GM23338 (cell line): ENCODE data around the gene CD53. TPM values are rescaled to one million over a fixed set of nuclear protein-coding genes. Genes with fewer than 3 reads are reported as not detected.

Experiments used
- ATAC-seq: fragments of 200-7000 bp; cut with Tn5 transposase; 3 replicates; pipeline ENCODE4 v1.9.1; 2020
- DNase-seq: peaks from one replicate; pipeline ENCODE4 v3.0.0-alpha.2; 2015; ENCODE audit warnings: low spot score
- H2AFZ ChIP-seq: fragments of 200-600 bp; sonication (generic); 2 replicates; pipeline ENCODE4 v1.8.0; 2016; ENCODE audit warnings: antibody characterized with exemption, mild to moderate bottlenecking, moderate library complexity
- H3F3A ChIP-seq: fragments of 200-600 bp; sonication (generic); replicated peaks from 2 replicates; pipeline ENCODE4 v1.8.0; 2017; ENCODE audit warnings: antibody characterized with exemption, mixed run types, low read depth
- H3K27ac ChIP-seq: fragments of 200-600 bp; sonication (generic); 2 replicates; pipeline ENCODE4 v1.6.1; 2016; ENCODE audit warnings: low read depth
- H3K27me3 ChIP-seq: fragments of 200-600 bp; sonication (generic); 2 replicates; pipeline ENCODE4 v1.8.0; 2016; ENCODE audit warnings: mild to moderate bottlenecking, mixed run types, moderate library complexity; ENCODE audit not compliant: insufficient read depth
- H3K36me3 ChIP-seq: fragments of 200-600 bp; sonication (generic); 2 replicates; pipeline ENCODE4 v1.8.0; 2016; ENCODE audit warnings: mild to moderate bottlenecking; ENCODE audit not compliant: insufficient read depth
- H3K4me1 ChIP-seq: fragments of 200-600 bp; sonication (generic); 2 replicates; pipeline ENCODE4 v1.8.0; 2016; ENCODE audit warnings: mild to moderate bottlenecking, moderate library complexity; ENCODE audit not compliant: insufficient read depth
- H3K4me2 ChIP-seq: fragments of 200-600 bp; sonication (generic); 2 replicates; pipeline ENCODE4 v1.7.1; 2017; ENCODE audit warnings: mixed run types
- H3K4me3 ChIP-seq: fragments of 200-600 bp; sonication (generic); 2 replicates; pipeline ENCODE4 v1.6.1; 2016; ENCODE audit warnings: mixed run types
- H3K79me2 ChIP-seq: fragments of 200-600 bp; sonication (generic); replicated peaks from 2 replicates; pipeline ENCODE4 v1.8.0; 2017; ENCODE audit warnings: mild to moderate bottlenecking; ENCODE audit not compliant: insufficient read depth
- H3K9me2 ChIP-seq: fragments of 200-600 bp; sonication (generic); 2 replicates; pipeline ENCODE4 v1.8.0; 2017; ENCODE audit not compliant: insufficient read depth
- H4K20me1 ChIP-seq: fragments of 200-600 bp; sonication (generic); replicated peaks from 2 replicates; pipeline ENCODE4 v1.8.0; 2017; ENCODE audit warnings: mild to moderate bottlenecking; ENCODE audit not compliant: insufficient read depth
- H3K27ac Mint-ChIP-seq: 2 replicates; pipeline ENCODE4 v1.8.0; 2020; ENCODE audit warnings: inconsistent platforms, mild to moderate bottlenecking, moderate library complexity, mixed read lengths
- H3K27me3 Mint-ChIP-seq: 3 replicates; pipeline ENCODE4 v1.8.0; 2022; ENCODE audit warnings: low read depth, mild to moderate bottlenecking, moderate library complexity, mixed read lengths, inconsistent platforms; ENCODE audit not compliant: insufficient read depth, poor library complexity
- H3K36me3 Mint-ChIP-seq: 3 replicates; pipeline ENCODE4 v1.8.0; 2021; ENCODE audit warnings: low read depth, mild to moderate bottlenecking, inconsistent platforms, moderate library complexity, mixed read lengths
- H3K4me1 Mint-ChIP-seq: 3 replicates; pipeline ENCODE4 v1.8.0; 2020; ENCODE audit warnings: mild to moderate bottlenecking, inconsistent platforms, mixed read lengths
- H3K4me3 Mint-ChIP-seq: 3 replicates; pipeline ENCODE4 v1.8.0; 2021; ENCODE audit warnings: moderate library complexity, mild to moderate bottlenecking, inconsistent platforms, mixed read lengths
- H3K9me3 Mint-ChIP-seq: 3 replicates; pipeline ENCODE4 v1.8.0; 2020; ENCODE audit warnings: moderate library complexity, mild to moderate bottlenecking, inconsistent platforms, mixed read lengths
- CREB1 ChIP-seq: fragments of 250-450 bp; sonication (Bioruptor Pico); IDR thresholded peaks from 2 replicates; pipeline ENCODE4 v1.5.0; 2020; ENCODE audit warnings: low read depth, mild to moderate bottlenecking, moderate library complexity
- CTCF ChIP-seq, 2 experiments: fragments of 200-600 bp in 1 of 2; sonication (generic) in 1 of 2; conservative IDR thresholded peaks; 2 replicates each; pipeline versions ENCODE4 v1.5.1 to v1.6.1; 2016 to 2017; ENCODE audit warnings: antibody characterized with exemption in 2 of 2, low read depth in 2 of 2, mild to moderate bottlenecking in 2 of 2, moderate library complexity in 1 of 2
- ETS1 ChIP-seq: IDR thresholded peaks from 2 replicates; pipeline ENCODE4 v1.6.1; 2016; ENCODE audit warnings: antibody characterized with exemption
- EZH2 ChIP-seq: fragments of 200-600 bp; sonication (generic); IDR thresholded peaks from one replicate; pipeline ENCODE4 v1.8.0; 2017; ENCODE audit warnings: antibody characterized with exemption, mild to moderate bottlenecking, low read depth; ENCODE audit not compliant: unreplicated experiment
- JUNB ChIP-seq: IDR thresholded peaks from one replicate; pipeline ENCODE4 v1.6.1; 2016; ENCODE audit warnings: antibody characterized with exemption; ENCODE audit not compliant: unreplicated experiment
- NANOG ChIP-seq: IDR thresholded peaks from 2 replicates; pipeline ENCODE4 v1.6.1; 2016; ENCODE audit warnings: antibody characterized with exemption, borderline replicate concordance
- POLR2AphosphoS5 ChIP-seq: IDR thresholded peaks from 2 replicates; pipeline ENCODE4 v1.6.1; 2016; ENCODE audit warnings: antibody characterized with exemption, low read depth
- REST ChIP-seq: IDR thresholded peaks from one replicate; pipeline ENCODE4 v1.6.1; 2018; ENCODE audit warnings: antibody characterized with exemption; ENCODE audit not compliant: unreplicated experiment
- STAT1 ChIP-seq: IDR thresholded peaks from one replicate; pipeline ENCODE4 v1.6.1; 2016; ENCODE audit warnings: antibody characterized with exemption; ENCODE audit not compliant: unreplicated experiment
- ZNF331 ChIP-seq: fragments of 250-450 bp; sonication (Bioruptor Pico); IDR thresholded peaks from 2 replicates; pipeline ENCODE4 v1.5.0; 2020; ENCODE audit warnings: low read depth, mild to moderate bottlenecking, moderate library complexity
- ZNF462 ChIP-seq: fragments of 250-450 bp; sonication (Bioruptor Pico); IDR thresholded peaks from 2 replicates; pipeline ENCODE4 v1.5.0; 2020; ENCODE audit warnings: mild to moderate bottlenecking, moderate library complexity
- polyA plus RNA-seq: library from polyadenylated mRNA; unstranded; fragments of >200 nt; fragmentation: Nextera tagmentation; extraction: Ambion mirVana; gene quantifications from 2 replicates; pipeline ENCODE4 v1.2.1, GENCODE V29; 2016
- total RNA-seq: library from RNA; depleted of rRNA; stranded (reverse); fragments of >200 nt; shearing (Covaris generic); gene quantifications from 2 replicates; pipeline ENCODE4 v1.2.3, GENCODE V29; 2014

Gene CD53
- total and polyA plus RNA-seq, 2 experiments from 2014 or later = 0.28 to 0.70 TPM

- TF ChIP-seq CTCF (conservative IDR thresholded peaks at IDR 0.05; ENCODE audit: low read depth in 2 of 2) = no peak
These were observed 63.6 kb downstream of the CD53 start (continued) for GRCh38 chr1:110936567-110936966.

GRCh38 chr1:110944806-110945205 is 71.9 kb downstream of the CD53 start:
- H3K36me3 Mint-ChIP-seq = peaks cover 31% of the 10 kb centered on the region
- Histone ChIP-seq H3K27me3 (no peaks in the 10 kb centered on the region), H3K79me2 (no peaks in the 10 kb centered on the region), H2AFZ (no peak overlapping the region), H3K36me3 (peaks cover 9% of the 10 kb centered on the region; the same call in 1 of the 2 replicates), H3K9me2 (no peaks in the 10 kb centered on the region), H3K4me1 (peaks cover 4% of the 10 kb centered on the region; the same call in 1 of the 2 replicates), H3K27ac (no peak overlapping the region), H4K20me1 (peaks cover 5% of the 10 kb centered on the region; the same call in 1 of the 2 replicates), H3F3A (no peaks in the 10 kb centered on the region), H3K4me3 (no peak overlapping the region), H3K4me2 (no peak overlapping the region)
- no peaks in the 10 kb centered on the region for H3K27me3 Mint-ChIP-seq
- no peak overlapping the region for H3K27ac Mint-ChIP-seq
- no peak for DNase-seq
- H3K4me1 Mint-ChIP-seq = no peaks in the 10 kb centered on the region
- ATAC-seq = no peak
- no peaks in the 10 kb centered on the region; the same call in 2 of the 3 replicates for H3K9me3 Mint-ChIP-seq
- H3K4me3 Mint-ChIP-seq = no peak overlapping the region
- TF ChIP-seq POLR2AphosphoS5 (no peak), NANOG (no peak), CREB1 (CRISPR knock-in tag) (no peak), STAT1 (no peak), ZNF462 (CRISPR knock-in tag) (no peak), REST (no peak), JUNB (no peak), ETS1 (no peak), EZH2 (no peak), ZNF331 (CRISPR knock-in tag) (no peak)
